GM23338 (cell line): ENCODE results near the gene CDON. TPM values are rescaled to one million over a fixed set of nuclear protein-coding genes. Genes with fewer than 3 reads are reported as not detected.

Experiments used
- ATAC-seq: fragments of 200-7000 bp; cut with Tn5 transposase; 3 replicates; pipeline ENCODE4 v1.9.1; 2020
- DNase-seq: peaks from one replicate; pipeline ENCODE4 v3.0.0-alpha.2; 2015; ENCODE audit warnings: low spot score
- H2AFZ ChIP-seq: fragments of 200-600 bp; sonication (generic); 2 replicates; pipeline ENCODE4 v1.8.0; 2016; ENCODE audit warnings: antibody characterized with exemption, mild to moderate bottlenecking, moderate library complexity
- H3F3A ChIP-seq: fragments of 200-600 bp; sonication (generic); replicated peaks from 2 replicates; pipeline ENCODE4 v1.8.0; 2017; ENCODE audit warnings: antibody characterized with exemption, mixed run types, low read depth
- H3K27ac ChIP-seq: fragments of 200-600 bp; sonication (generic); 2 replicates; pipeline ENCODE4 v1.6.1; 2016; ENCODE audit warnings: low read depth
- H3K27me3 ChIP-seq: fragments of 200-600 bp; sonication (generic); 2 replicates; pipeline ENCODE4 v1.8.0; 2016; ENCODE audit warnings: mild to moderate bottlenecking, mixed run types, moderate library complexity; ENCODE audit not compliant: insufficient read depth
- H3K36me3 ChIP-seq: fragments of 200-600 bp; sonication (generic); 2 replicates; pipeline ENCODE4 v1.8.0; 2016; ENCODE audit warnings: mild to moderate bottlenecking; ENCODE audit not compliant: insufficient read depth
- H3K4me1 ChIP-seq: fragments of 200-600 bp; sonication (generic); 2 replicates; pipeline ENCODE4 v1.8.0; 2016; ENCODE audit warnings: mild to moderate bottlenecking, moderate library complexity; ENCODE audit not compliant: insufficient read depth
- H3K4me2 ChIP-seq: fragments of 200-600 bp; sonication (generic); 2 replicates; pipeline ENCODE4 v1.7.1; 2017; ENCODE audit warnings: mixed run types
- H3K4me3 ChIP-seq: fragments of 200-600 bp; sonication (generic); 2 replicates; pipeline ENCODE4 v1.6.1; 2016; ENCODE audit warnings: mixed run types
- H3K79me2 ChIP-seq: fragments of 200-600 bp; sonication (generic); replicated peaks from 2 replicates; pipeline ENCODE4 v1.8.0; 2017; ENCODE audit warnings: mild to moderate bottlenecking; ENCODE audit not compliant: insufficient read depth
- H3K9me2 ChIP-seq: fragments of 200-600 bp; sonication (generic); 2 replicates; pipeline ENCODE4 v1.8.0; 2017; ENCODE audit not compliant: insufficient read depth
- H4K20me1 ChIP-seq: fragments of 200-600 bp; sonication (generic); replicated peaks from 2 replicates; pipeline ENCODE4 v1.8.0; 2017; ENCODE audit warnings: mild to moderate bottlenecking; ENCODE audit not compliant: insufficient read depth
- H3K27ac Mint-ChIP-seq: 2 replicates; pipeline ENCODE4 v1.8.0; 2020; ENCODE audit warnings: inconsistent platforms, mild to moderate bottlenecking, moderate library complexity, mixed read lengths
- H3K27me3 Mint-ChIP-seq: 3 replicates; pipeline ENCODE4 v1.8.0; 2022; ENCODE audit warnings: low read depth, mild to moderate bottlenecking, moderate library complexity, mixed read lengths, inconsistent platforms; ENCODE audit not compliant: insufficient read depth, poor library complexity
- H3K36me3 Mint-ChIP-seq: 3 replicates; pipeline ENCODE4 v1.8.0; 2021; ENCODE audit warnings: low read depth, mild to moderate bottlenecking, inconsistent platforms, moderate library complexity, mixed read lengths
- H3K4me1 Mint-ChIP-seq: 3 replicates; pipeline ENCODE4 v1.8.0; 2020; ENCODE audit warnings: mild to moderate bottlenecking, inconsistent platforms, mixed read lengths
- H3K4me3 Mint-ChIP-seq: 3 replicates; pipeline ENCODE4 v1.8.0; 2021; ENCODE audit warnings: moderate library complexity, mild to moderate bottlenecking, inconsistent platforms, mixed read lengths
- H3K9me3 Mint-ChIP-seq: 3 replicates; pipeline ENCODE4 v1.8.0; 2020; ENCODE audit warnings: moderate library complexity, mild to moderate bottlenecking, inconsistent platforms, mixed read lengths
- CREB1 ChIP-seq: fragments of 250-450 bp; sonication (Bioruptor Pico); IDR thresholded peaks from 2 replicates; pipeline ENCODE4 v1.5.0; 2020; ENCODE audit warnings: low read depth, mild to moderate bottlenecking, moderate library complexity
- CTCF ChIP-seq, 2 experiments: fragments of 200-600 bp in 1 of 2; sonication (generic) in 1 of 2; conservative IDR thresholded peaks; 2 replicates each; pipeline versions ENCODE4 v1.5.1 to v1.6.1; 2016 to 2017; ENCODE audit warnings: antibody characterized with exemption in 2 of 2, low read depth in 2 of 2, mild to moderate bottlenecking in 2 of 2, moderate library complexity in 1 of 2
- ETS1 ChIP-seq: IDR thresholded peaks from 2 replicates; pipeline ENCODE4 v1.6.1; 2016; ENCODE audit warnings: antibody characterized with exemption
- EZH2 ChIP-seq: fragments of 200-600 bp; sonication (generic); IDR thresholded peaks from one replicate; pipeline ENCODE4 v1.8.0; 2017; ENCODE audit warnings: antibody characterized with exemption, mild to moderate bottlenecking, low read depth; ENCODE audit not compliant: unreplicated experiment
- EZH2phosphoT487 ChIP-seq: fragments of 200-600 bp; sonication (generic); IDR thresholded peaks from one replicate; pipeline ENCODE4 v1.8.1; 2018; ENCODE audit warnings: antibody characterized with exemption; ENCODE audit not compliant: unreplicated experiment
- JUNB ChIP-seq: IDR thresholded peaks from one replicate; pipeline ENCODE4 v1.6.1; 2016; ENCODE audit warnings: antibody characterized with exemption; ENCODE audit not compliant: unreplicated experiment
- NANOG ChIP-seq: IDR thresholded peaks from 2 replicates; pipeline ENCODE4 v1.6.1; 2016; ENCODE audit warnings: antibody characterized with exemption, borderline replicate concordance
- POLR2AphosphoS5 ChIP-seq: IDR thresholded peaks from 2 replicates; pipeline ENCODE4 v1.6.1; 2016; ENCODE audit warnings: antibody characterized with exemption, low read depth
- STAT1 ChIP-seq: IDR thresholded peaks from one replicate; pipeline ENCODE4 v1.6.1; 2016; ENCODE audit warnings: antibody characterized with exemption; ENCODE audit not compliant: unreplicated experiment
- ZNF114 ChIP-seq: fragments of 250-450 bp; sonication (Bioruptor Pico); IDR thresholded peaks from 2 replicates; pipeline ENCODE4 v1.5.0; 2020; ENCODE audit warnings: mild to moderate bottlenecking, moderate library complexity
- ZNF331 ChIP-seq: fragments of 250-450 bp; sonication (Bioruptor Pico); IDR thresholded peaks from 2 replicates; pipeline ENCODE4 v1.5.0; 2020; ENCODE audit warnings: low read depth, mild to moderate bottlenecking, moderate library complexity
- polyA plus RNA-seq: library from polyadenylated mRNA; unstranded; fragments of >200 nt; fragmentation: Nextera tagmentation; extraction: Ambion mirVana; gene quantifications from 2 replicates; pipeline ENCODE4 v1.2.1, GENCODE V29; 2016
- total RNA-seq: library from RNA; depleted of rRNA; stranded (reverse); fragments of >200 nt; shearing (Covaris generic); gene quantifications from 2 replicates; pipeline ENCODE4 v1.2.3, GENCODE V29; 2014
- TF ChIP-seq, protein P1 (sequence below): IDR thresholded peaks from one replicate; pipeline ENCODE4 v1.6.1; 2018; ENCODE audit warnings: antibody characterized with exemption; ENCODE audit not compliant: unreplicated experiment
- TF ChIP-seq, protein P2 (sequence below): fragments of 250-450 bp; sonication (Bioruptor Pico); IDR thresholded peaks from 2 replicates; pipeline ENCODE4 v1.5.0; 2020; ENCODE audit warnings: mild to moderate bottlenecking, moderate library complexity

Gene CDON
- total and polyA plus RNA-seq, 2 experiments from 2014 or later: 4.1 to 35.5 TPM

- H3K27me3 ChIP-seq: no peaks in the 10 kb centered on the region
- H2AFZ ChIP-seq: no peak overlapping the region
- Mint-ChIP-seq H3K27me3 (peaks cover 3% of the 10 kb centered on the region), H3K4me1 (peaks cover 9% of the 10 kb centered on the region), H3K27ac (0 out of 2 replicates have a peak overlapping the region, but pooled peaks have one; percentile 49), H3K4me3 (no peak overlapping the region; the same call in 2 of the 3 replicates), H3K36me3 (no peaks in the 10 kb centered on the region; the same call in 2 of the 3 replicates), H3K9me3 (no peaks in the 10 kb centered on the region; the same call in 2 of the 3 replicates)
- peak; percentile 32 for ATAC-seq
- H3K4me1 ChIP-seq: no peaks in the 10 kb centered on the region
- no peak overlapping the region for H3K4me2 ChIP-seq
- TF ChIP-seq POLR2AphosphoS5: no peak
- no peak for TF ChIP-seq STAT1
- TF ChIP-seq, protein P1, sequence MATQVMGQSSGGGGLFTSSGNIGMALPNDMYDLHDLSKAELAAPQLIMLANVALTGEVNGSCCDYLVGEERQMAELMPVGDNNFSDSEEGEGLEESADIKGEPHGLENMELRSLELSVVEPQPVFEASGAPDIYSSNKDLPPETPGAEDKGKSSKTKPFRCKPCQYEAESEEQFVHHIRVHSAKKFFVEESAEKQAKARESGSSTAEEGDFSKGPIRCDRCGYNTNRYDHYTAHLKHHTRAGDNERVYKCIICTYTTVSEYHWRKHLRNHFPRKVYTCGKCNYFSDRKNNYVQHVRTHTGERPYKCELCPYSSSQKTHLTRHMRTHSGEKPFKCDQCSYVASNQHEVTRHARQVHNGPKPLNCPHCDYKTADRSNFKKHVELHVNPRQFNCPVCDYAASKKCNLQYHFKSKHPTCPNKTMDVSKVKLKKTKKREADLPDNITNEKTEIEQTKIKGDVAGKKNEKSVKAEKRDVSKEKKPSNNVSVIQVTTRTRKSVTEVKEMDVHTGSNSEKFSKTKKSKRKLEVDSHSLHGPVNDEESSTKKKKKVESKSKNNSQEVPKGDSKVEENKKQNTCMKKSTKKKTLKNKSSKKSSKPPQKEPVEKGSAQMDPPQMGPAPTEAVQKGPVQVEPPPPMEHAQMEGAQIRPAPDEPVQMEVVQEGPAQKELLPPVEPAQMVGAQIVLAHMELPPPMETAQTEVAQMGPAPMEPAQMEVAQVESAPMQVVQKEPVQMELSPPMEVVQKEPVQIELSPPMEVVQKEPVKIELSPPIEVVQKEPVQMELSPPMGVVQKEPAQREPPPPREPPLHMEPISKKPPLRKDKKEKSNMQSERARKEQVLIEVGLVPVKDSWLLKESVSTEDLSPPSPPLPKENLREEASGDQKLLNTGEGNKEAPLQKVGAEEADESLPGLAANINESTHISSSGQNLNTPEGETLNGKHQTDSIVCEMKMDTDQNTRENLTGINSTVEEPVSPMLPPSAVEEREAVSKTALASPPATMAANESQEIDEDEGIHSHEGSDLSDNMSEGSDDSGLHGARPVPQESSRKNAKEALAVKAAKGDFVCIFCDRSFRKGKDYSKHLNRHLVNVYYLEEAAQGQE: no peak
- TF ChIP-seq ZNF114 (CRISPR knock-in tag): no peak
- no peak for TF ChIP-seq EZH2
- TF ChIP-seq CTCF (conservative IDR thresholded peaks at IDR 0.05; ENCODE audit: low read depth in 2 of 2): no peak
- no peak for TF ChIP-seq NANOG
- TF ChIP-seq CREB1 (CRISPR knock-in tag): no peak
- TF ChIP-seq EZH2phosphoT487: no peak
- no peak for TF ChIP-seq ZNF331 (CRISPR knock-in tag)
- no peak for TF ChIP-seq JUNB
- TF ChIP-seq, protein P2, sequence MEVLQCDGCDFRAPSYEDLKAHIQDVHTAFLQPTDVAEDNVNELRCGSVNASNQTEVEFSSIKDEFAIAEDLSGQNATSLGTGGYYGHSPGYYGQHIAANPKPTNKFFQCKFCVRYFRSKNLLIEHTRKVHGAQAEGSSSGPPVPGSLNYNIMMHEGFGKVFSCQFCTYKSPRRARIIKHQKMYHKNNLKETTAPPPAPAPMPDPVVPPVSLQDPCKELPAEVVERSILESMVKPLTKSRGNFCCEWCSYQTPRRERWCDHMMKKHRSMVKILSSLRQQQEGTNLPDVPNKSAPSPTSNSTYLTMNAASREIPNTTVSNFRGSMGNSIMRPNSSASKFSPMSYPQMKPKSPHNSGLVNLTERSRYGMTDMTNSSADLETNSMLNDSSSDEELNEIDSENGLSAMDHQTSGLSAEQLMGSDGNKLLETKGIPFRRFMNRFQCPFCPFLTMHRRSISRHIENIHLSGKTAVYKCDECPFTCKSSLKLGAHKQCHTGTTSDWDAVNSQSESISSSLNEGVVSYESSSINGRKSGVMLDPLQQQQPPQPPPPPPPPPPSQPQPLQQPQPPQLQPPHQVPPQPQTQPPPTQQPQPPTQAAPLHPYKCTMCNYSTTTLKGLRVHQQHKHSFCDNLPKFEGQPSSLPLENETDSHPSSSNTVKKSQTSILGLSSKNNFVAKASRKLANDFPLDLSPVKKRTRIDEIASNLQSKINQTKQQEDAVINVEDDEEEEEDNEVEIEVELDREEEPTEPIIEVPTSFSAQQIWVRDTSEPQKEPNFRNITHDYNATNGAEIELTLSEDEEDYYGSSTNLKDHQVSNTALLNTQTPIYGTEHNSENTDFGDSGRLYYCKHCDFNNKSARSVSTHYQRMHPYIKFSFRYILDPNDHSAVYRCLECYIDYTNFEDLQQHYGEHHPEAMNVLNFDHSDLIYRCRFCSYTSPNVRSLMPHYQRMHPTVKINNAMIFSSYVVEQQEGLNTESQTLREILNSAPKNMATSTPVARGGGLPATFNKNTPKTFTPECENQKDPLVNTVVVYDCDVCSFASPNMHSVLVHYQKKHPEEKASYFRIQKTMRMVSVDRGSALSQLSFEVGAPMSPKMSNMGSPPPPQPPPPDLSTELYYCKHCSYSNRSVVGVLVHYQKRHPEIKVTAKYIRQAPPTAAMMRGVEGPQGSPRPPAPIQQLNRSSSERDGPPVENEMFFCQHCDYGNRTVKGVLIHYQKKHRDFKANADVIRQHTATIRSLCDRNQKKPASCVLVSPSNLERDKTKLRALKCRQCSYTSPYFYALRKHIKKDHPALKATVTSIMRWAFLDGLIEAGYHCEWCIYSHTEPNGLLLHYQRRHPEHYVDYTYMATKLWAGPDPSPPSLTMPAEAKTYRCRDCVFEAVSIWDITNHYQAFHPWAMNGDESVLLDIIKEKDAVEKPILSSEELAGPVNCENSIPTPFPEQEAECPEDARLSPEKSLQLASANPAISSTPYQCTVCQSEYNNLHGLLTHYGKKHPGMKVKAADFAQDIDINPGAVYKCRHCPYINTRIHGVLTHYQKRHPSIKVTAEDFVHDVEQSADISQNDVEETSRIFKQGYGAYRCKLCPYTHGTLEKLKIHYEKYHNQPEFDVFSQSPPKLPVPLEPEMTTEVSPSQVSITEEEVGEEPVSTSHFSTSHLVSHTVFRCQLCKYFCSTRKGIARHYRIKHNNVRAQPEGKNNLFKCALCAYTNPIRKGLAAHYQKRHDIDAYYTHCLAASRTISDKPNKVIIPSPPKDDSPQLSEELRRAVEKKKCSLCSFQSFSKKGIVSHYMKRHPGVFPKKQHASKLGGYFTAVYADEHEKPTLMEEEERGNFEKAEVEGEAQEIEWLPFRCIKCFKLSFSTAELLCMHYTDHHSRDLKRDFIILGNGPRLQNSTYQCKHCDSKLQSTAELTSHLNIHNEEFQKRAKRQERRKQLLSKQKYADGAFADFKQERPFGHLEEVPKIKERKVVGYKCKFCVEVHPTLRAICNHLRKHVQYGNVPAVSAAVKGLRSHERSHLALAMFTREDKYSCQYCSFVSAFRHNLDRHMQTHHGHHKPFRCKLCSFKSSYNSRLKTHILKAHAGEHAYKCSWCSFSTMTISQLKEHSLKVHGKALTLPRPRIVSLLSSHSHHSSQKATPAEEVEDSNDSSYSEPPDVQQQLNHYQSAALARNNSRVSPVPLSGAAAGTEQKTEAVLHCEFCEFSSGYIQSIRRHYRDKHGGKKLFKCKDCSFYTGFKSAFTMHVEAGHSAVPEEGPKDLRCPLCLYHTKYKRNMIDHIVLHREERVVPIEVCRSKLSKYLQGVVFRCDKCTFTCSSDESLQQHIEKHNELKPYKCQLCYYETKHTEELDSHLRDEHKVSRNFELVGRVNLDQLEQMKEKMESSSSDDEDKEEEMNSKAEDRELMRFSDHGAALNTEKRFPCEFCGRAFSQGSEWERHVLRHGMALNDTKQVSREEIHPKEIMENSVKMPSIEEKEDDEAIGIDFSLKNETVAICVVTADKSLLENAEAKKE (CRISPR knock-in tag): no peak
- TF ChIP-seq ETS1: no peak
- H3K79me2 ChIP-seq: no peaks in the 10 kb centered on the region
- no peaks in the 10 kb centered on the region for H3F3A ChIP-seq
- H3K4me3 ChIP-seq: no peak overlapping the region
- H3K27ac ChIP-seq: no peak overlapping the region
- no peaks in the 10 kb centered on the region for H4K20me1 ChIP-seq
- DNase-seq: no peak
- no peaks in the 10 kb centered on the region for H3K9me2 ChIP-seq
- H3K36me3 ChIP-seq: no peaks in the 10 kb centered on the region
These were observed 110.9 kb downstream of the CDON start for GRCh38 chr11:125951731-125952130.
